Heart right ventricle (tissue), 16 donors: ENCODE measurements around the gene CAPN3. TPM values are rescaled to one million over a fixed set of nuclear protein-coding genes. Genes with fewer than 3 reads are reported as not detected.

ENCODE experiments used
- ATAC-seq, 8 donors: fragments of 200-7000 bp; cut with Tn5 transposase; one replicate each; pipeline ENCODE4 v1.9.1; 2020; ENCODE audit warnings: mild to moderate bottlenecking in 8 of 8, moderate library complexity in 8 of 8, moderate number of reproducible peaks in 1 of 8
- DNase-seq, 2 donors: peaks; one replicate each; pipeline ENCODE4 v3.0.0-alpha.2; 2020
- H3K27ac ChIP-seq, 10 donors: fragments of 200-600 bp; sonication (generic) in 2 of 10; one replicate each; pipeline versions ENCODE4 v1.5.0 to v1.8.0; 2020 to 2022; ENCODE audit warnings: mild to moderate bottlenecking in 3 of 10
- H3K27me3 ChIP-seq, 7 donors: fragments of 200-600 bp; one replicate each; pipeline ENCODE4 v1.8.0; 2021 to 2022; ENCODE audit warnings: mild to moderate bottlenecking in 2 of 7
- H3K36me3 ChIP-seq, 9 donors: fragments of 200-600 bp; sonication (generic) in 1 of 9; one replicate each; pipeline versions ENCODE4 v1.5.0 to v1.8.0; 2020 to 2022; ENCODE audit warnings: mild to moderate bottlenecking in 2 of 9
- H3K4me1 ChIP-seq, 9 donors: fragments of 200-600 bp; sonication (generic) in 1 of 9; one replicate each; pipeline versions ENCODE4 v1.5.0 to v1.8.0; 2020 to 2022; ENCODE audit warnings: mild to moderate bottlenecking in 4 of 9
- H3K4me3 ChIP-seq, 10 donors: fragments of 200-600 bp; sonication (generic) in 2 of 10; one replicate each; pipeline versions ENCODE4 v1.5.0 to v1.8.0; 2020 to 2022; ENCODE audit warnings: mild to moderate bottlenecking in 7 of 10, moderate library complexity in 2 of 10
- H3K9me3 ChIP-seq, 11 donors: fragments of 200-600 bp in 10 of 11; sonication (generic) in 2 of 11; one replicate each; pipeline versions ENCODE4 v1.5.0 to v1.8.0; 2013 to 2022; ENCODE audit warnings: mild to moderate bottlenecking in 2 of 11, control low read depth in 1 of 11, moderate library complexity in 1 of 11
- WGBS, 2 donors: extraction: QIAGEN DNeasy Blood & Tissue Kit; methylation state at CpG; one replicate each; pipeline ENCODE4 v1.1.7; 2013; ENCODE audit warnings: inconsistent platforms in 1 of 2; 5-methylcytosine and 5-hydroxymethylcytosine counted together
- intact Hi-C, 10 donors: fragments of 100-400 bp; cut with DNase I; formaldehyde crosslinking; loops; one replicate each; pipeline versions ENCODE4 v1.11.1 to v1.14.2; 2022
- polyA plus RNA-seq, 2 donors: library from polyadenylated mRNA; stranded (reverse); fragments of 200-250 nt; gene quantifications; one replicate each; pipeline ENCODE4 v1.2.3, GENCODE V29; 2013
- total RNA-seq, 10 donors: library from RNA; stranded (reverse); fragmentation: NEBNext Ultra II Directional in 3 of 10; extraction: Animal tissue kit (Norgen Biotek cat#: 25700) in 3 of 10; gene quantifications; one replicate each; pipeline versions ENCODE4 v1.2.1 to v1.2.4, GENCODE V29; 2021 to 2023
- TF ChIP-seq, protein P1 (sequence below), 9 donors: fragments of 200-600 bp; sonication (generic) in 2 of 9; IDR thresholded peaks; one replicate each; pipeline versions ENCODE4 v1.5.0 to v1.8.0; 2021 to 2022; ENCODE audit warnings: antibody characterized with exemption in 9 of 9, mild to moderate bottlenecking in 5 of 9, moderate library complexity in 1 of 9
- donor health status: Arrhythmogenic right ventricular cardiomyopathy.
- donor health status: ischemic (EF 13 %, LVEDD 7.1; RV severe dilation, severe dysfunction).
- donor health status: healthy with polysubstance abuse.
- donor health status: DM: no; HTN: yes; CAD: no.
- donor health status: DM: no; HTN: no; CAD: no.
- donor health status: ischemic (EF 25% LVEDD 6.9; RV normal size, moderate dysfunction).
- donor health status: ischemic (EF 25% LVEDD 5.7; RV mildly dilated, moderate dysfunction).
- donor health status: healthy.
- donor health status: DM: yes; HTN: yes; CAD: no.
- donor health status: Ischemic cardiomyopathy.
- donor health status: ischemic (EF 35%, LVEDD 5.7; RV mildly dilated, moderate dysfunction).
- donor health status: nonischemic (EF 11% LVEDD 7.7; RV severe dilation, severe dysfunction).
- donor health status: DM: yes; HTN: yes; CAD: no.
- donor health status: PGD.
- donor health status: ischemic (EF 29% LVEDD 5.4; RV normal size, mild dysfunction).
- donor health status: nonischemic (EF 23%, LVEDD 6.1; RV moderate dilation, normal function).

Gene CAPN3
- total and polyA plus RNA-seq, 12 donors, result 2.6 to 33.9 (median 5.7) TPM

- ATAC-seq, result no peak
- no peaks in the 10 kb centered on the region for H3K27me3 ChIP-seq
- no peak overlapping the region for H3K4me3 ChIP-seq
- no peak for DNase-seq
- H3K4me1 ChIP-seq, result peaks cover 0 to 18% (median 0%) of the 10 kb centered on the region in 9 donors
- TF ChIP-seq, protein P1, sequence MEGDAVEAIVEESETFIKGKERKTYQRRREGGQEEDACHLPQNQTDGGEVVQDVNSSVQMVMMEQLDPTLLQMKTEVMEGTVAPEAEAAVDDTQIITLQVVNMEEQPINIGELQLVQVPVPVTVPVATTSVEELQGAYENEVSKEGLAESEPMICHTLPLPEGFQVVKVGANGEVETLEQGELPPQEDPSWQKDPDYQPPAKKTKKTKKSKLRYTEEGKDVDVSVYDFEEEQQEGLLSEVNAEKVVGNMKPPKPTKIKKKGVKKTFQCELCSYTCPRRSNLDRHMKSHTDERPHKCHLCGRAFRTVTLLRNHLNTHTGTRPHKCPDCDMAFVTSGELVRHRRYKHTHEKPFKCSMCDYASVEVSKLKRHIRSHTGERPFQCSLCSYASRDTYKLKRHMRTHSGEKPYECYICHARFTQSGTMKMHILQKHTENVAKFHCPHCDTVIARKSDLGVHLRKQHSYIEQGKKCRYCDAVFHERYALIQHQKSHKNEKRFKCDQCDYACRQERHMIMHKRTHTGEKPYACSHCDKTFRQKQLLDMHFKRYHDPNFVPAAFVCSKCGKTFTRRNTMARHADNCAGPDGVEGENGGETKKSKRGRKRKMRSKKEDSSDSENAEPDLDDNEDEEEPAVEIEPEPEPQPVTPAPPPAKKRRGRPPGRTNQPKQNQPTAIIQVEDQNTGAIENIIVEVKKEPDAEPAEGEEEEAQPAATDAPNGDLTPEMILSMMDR (IDR thresholded peaks at IDR 0.05), result no peak
- intact Hi-C loops, result no loop called here
- H3K36me3 ChIP-seq, result peaks cover 0 to 14% (median 0%) of the 10 kb centered on the region in 9 donors
- H3K27ac ChIP-seq, result no peak overlapping the region
- 87 to 93% methylated on average over 11 of the region's 11 CpGs for WGBS, 2 donors
- no peaks in the 10 kb centered on the region for H3K9me3 ChIP-seq
Observed at GRCh38 chr15:42392309-42393024, 33.2 kb downstream of the CAPN3 start.

GRCh38 chr15:42394106-42394505 is 34.8 kb downstream of the CAPN3 start:
- intact Hi-C loops, result no loop called here
- H3K4me3 ChIP-seq, result no peak overlapping the region
- WGBS, 2 donors, result 86 to 90% methylated on average over 13 of the region's 13 CpGs
- peaks cover 0 to 5% (median 0%) of the 10 kb centered on the region in 9 donors for H3K4me1 ChIP-seq
- H3K36me3 ChIP-seq, result peaks cover 0 to 17% (median 3%) of the 10 kb centered on the region in 9 donors
- DNase-seq (no peak), ATAC-seq (no peak)
- H3K27ac ChIP-seq, result no peak overlapping the region
- no peaks in the 10 kb centered on the region for H3K9me3 ChIP-seq
- no peaks in the 10 kb centered on the region for H3K27me3 ChIP-seq
- TF ChIP-seq, protein P1 (IDR thresholded peaks at IDR 0.05), result no peak

- 69 to 77% methylated on average over 1 of the region's 1 CpG for WGBS, 2 donors
- intact Hi-C loops, result no loop called here
- no peak overlapping the region for H3K27ac ChIP-seq
Observed at GRCh38 chr15:42395838-42396237, 36.5 kb downstream of the CAPN3 start.

GRCh38 chr15:42401544-42402454 is 42.5 kb downstream of the CAPN3 start:
- Histone ChIP-seq H3K27ac (no peak overlapping the region), H3K27me3 (no peaks in the 10 kb centered on the region), H3K36me3 (peaks cover 0 to 59% (median 9%) of the 10 kb centered on the region in 9 donors), H3K4me1 (peaks cover 0 to 6% (median 0%) of the 10 kb centered on the region in 9 donors), H3K4me3 (no peak overlapping the region), H3K9me3 (no peaks in the 10 kb centered on the region)
- TF ChIP-seq, protein P1 (IDR thresholded peaks at IDR 0.05), result no peak
- ATAC-seq (no peak), DNase-seq (no peak)
- 84 to 86% methylated on average over 24 of the region's 24 CpGs for WGBS, 2 donors
- intact Hi-C loops, result no loop called here

More at GRCh38 chr15:42395838-42396237, 36.5 kb downstream of the CAPN3 start:
- Histone ChIP-seq H3K4me3 (no peak overlapping the region), H3K36me3 (peaks cover 0 to 31% (median 6%) of the 10 kb centered on the region in 9 donors), H3K4me1 (no peaks in the 10 kb centered on the region), H3K9me3 (no peaks in the 10 kb centered on the region), H3K27me3 (no peaks in the 10 kb centered on the region)
- DNase-seq (no peak), ATAC-seq (no peak)
- TF ChIP-seq, protein P1 (IDR thresholded peaks at IDR 0.05), result no peak
